WI38 (cell line): ENCODE measurements around the gene ABCG4.

Experiments used
- H3K4me3 ChIP-seq: 2 replicates; pipeline ENCODE4 v1.5.1; 2011; ENCODE audit warnings: low read depth, mild to moderate bottlenecking, control low read depth, low read length
- TF ChIP-seq, protein P1 (sequence below): IDR thresholded peaks from 2 replicates; pipeline ENCODE4 v1.5.1; 2012; ENCODE audit warnings: low read depth, mild to moderate bottlenecking, control low read depth, low read length

ABCG4 gene

DNA sequence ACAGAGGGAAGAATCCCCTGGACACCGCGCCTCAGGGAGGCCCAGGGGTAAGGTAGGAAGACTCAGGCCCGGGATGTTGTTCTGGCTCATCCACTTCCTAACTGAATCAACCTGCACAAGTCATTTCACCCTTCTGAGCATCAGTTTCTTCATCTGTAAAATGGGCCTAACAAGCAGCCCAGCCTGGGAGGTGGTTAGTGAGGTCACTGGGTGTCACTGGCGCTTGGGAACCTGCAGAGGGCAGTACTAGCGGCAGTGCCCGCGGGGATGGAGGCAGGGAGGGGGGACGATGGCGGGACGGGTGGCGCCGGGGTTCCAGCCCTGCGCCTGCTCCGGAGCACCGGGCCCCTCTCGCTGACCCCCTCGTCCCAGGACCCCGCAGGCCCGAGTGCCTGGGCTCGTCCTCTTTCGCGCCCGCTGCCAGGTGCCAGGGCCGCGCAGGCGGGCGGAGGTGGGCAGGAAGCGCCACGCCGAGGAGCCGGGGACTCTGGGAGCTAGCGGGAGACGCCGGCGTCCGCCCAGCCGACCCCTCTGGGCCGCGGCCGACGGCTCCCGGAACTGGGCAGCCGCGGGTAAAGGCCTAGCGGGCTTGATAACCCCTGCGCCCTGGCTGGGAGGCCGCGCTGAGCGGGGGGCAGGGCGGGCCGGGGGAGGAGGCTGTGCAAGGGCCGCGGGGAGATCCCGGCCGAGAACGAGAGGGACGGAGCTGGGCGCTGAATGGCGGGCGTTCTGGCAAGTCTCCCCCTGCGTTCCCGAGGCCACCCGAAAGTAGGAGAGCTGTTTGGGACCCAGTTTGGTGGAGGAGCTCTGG is 19.8 kb downstream of the ABCG4 start, which contains the start of gene NLRX1:
Gene NLRX1 (plus strand): TSS at position 255 of the 811 bp plus-strand sequence. CDS start 2,679 bp downstream, outside the sequence.
- H3K4me3 ChIP-seq = peak within 1 kb of the TSS; percentile 66
- TF ChIP-seq, protein P1, sequence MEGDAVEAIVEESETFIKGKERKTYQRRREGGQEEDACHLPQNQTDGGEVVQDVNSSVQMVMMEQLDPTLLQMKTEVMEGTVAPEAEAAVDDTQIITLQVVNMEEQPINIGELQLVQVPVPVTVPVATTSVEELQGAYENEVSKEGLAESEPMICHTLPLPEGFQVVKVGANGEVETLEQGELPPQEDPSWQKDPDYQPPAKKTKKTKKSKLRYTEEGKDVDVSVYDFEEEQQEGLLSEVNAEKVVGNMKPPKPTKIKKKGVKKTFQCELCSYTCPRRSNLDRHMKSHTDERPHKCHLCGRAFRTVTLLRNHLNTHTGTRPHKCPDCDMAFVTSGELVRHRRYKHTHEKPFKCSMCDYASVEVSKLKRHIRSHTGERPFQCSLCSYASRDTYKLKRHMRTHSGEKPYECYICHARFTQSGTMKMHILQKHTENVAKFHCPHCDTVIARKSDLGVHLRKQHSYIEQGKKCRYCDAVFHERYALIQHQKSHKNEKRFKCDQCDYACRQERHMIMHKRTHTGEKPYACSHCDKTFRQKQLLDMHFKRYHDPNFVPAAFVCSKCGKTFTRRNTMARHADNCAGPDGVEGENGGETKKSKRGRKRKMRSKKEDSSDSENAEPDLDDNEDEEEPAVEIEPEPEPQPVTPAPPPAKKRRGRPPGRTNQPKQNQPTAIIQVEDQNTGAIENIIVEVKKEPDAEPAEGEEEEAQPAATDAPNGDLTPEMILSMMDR = peak; percentile 87

DNA sequence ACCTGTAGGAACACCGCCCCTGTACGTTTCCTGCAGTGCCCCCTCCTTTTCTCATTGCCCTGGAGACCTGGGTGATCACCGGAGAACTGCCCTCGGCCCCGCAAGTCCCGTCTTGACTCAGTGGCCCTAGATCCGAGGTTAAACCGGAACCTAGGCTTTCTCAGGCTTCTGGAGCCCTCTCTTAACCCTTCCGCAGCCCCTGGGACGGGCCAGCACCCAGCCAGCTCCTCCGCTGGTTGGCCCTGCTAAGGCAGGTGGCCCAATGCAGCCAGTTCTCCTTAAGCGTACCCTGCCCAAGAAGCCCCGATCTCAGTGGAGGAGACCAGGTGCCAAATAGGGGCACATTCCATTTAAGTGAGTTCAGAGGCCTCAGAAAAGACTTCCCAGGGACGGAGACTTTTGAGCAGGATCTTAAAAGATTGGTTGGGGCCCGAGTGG is 20.4 kb downstream of the ABCG4 start:
- TF ChIP-seq, protein P1 = no peak
- peak overlapping the region; percentile 66 for H3K4me3 ChIP-seq

DNA sequence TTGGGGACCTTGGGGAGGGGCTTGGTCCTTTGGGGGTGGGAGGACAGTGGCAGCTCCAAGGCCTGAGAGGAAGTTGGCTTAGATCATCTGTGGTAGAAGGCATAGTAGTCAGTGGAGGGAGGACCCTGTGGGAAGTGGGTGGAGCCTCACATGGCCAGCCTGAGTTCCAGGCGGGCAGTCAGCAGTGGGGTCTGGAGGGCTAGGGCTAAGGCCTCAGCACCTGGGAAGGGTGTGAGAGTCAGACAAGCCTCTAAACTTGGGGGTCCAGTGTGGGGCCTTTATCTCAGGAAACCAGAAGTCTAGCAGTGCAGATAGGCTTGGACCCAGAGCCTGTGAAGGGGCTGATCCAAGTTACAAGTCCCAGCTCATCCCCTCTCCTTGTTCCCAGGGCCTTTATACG is 23.7 kb downstream of the ABCG4 start:
- H3K4me3 ChIP-seq = no peak overlapping the region

DNA sequence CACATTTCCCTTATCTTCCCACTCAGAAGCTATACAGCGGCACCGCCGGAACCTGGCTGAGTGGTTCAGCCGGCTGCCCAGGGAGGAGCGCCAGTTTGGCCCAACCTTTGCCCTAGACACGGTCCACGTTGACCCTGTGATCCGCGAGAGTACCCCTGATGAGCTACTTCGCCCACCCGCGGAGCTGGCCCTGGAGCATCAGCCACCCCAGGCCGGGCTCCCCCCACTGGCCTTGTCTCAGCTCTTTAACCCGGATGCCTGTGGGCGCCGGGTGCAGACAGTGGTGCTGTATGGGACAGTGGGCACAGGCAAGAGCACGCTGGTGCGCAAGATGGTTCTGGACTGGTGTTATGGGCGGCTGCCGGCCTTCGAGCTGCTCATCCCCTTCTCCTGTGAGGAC is 24.6 kb downstream of the ABCG4 start:
- no peak overlapping the region for H3K4me3 ChIP-seq
- TF ChIP-seq, protein P1 = no peak

More for the DNA sequence above, 23.7 kb downstream of the ABCG4 start:
- TF ChIP-seq, protein P1 = no peak

DNA sequence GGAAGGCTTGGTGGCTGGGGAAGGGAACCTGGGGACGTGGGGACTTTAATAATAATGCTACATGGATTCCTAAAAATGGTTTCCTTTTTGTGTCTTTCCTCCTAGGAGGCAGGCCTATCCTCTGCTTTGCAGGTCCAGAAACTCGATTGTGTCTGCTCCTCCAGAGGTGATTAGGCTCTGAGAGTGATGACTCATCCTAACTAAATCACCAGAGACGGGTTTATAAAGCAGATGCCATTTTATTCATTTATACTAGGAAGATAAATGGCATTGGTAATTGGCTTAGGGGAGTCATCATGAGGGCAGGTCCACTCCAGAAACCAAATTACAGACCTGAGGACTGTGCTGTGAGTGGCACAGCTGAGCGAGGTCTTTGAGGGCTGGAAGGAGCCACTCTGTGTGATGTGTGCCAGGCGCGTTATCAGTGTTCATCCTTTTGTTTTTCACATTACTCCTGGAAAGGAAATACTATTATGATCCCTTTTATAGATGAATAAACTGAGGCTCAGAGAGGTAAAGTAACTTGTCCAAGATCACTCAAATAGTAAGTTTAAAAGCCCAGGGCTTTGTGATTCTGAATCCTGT is 26.7 kb downstream of the ABCG4 start:
- TF ChIP-seq, protein P1 = no peak

DNA sequence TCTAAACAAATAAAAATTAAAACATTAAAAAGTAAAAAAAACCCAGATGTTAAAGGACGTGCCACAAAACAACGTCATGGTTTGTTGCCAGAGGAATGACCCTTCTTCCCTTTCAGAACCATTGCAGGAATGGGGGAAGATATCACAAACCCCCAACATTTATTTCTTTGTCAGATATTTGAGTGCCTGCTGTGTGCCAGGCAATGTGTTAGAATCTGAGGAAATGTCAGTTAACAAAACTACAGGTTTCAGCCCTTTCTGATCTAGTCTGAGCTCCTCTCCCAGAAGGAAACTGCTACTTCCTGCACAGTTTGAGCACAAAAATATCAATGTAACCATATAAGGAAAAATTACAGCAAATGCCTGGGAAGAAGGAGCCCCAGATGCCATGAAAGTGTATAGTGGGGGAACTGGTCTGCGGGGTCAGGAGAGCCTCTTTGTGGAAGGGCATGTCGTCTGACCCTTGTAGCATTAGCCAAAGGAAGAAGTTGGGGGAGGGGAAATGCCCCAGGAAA is 29.4 kb downstream of the ABCG4 start:
- no peak overlapping the region for H3K4me3 ChIP-seq
- TF ChIP-seq, protein P1 = no peak

More for the DNA sequence above, 26.7 kb downstream of the ABCG4 start:
- H3K4me3 ChIP-seq = no peak overlapping the region

DNA sequence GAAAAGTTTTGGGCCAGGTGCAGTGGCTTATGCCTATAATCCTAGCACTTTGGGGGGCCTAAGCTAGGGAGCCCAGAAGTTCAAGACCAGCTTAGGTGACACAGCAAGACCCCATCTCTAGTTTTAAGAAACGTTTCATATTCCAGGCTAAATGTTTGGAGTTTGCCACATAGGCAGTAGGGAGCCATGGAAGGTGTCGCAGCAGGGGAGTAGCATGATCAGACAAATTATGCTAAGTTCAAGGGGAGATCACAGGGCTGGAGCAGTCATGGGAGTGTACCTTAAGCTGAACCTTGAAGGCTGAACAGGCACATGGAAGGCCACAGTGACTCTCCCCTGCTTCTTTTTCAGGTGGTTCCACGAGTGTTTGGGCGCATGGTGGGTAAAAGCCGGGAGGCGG is 30.5 kb downstream of the ABCG4 start:
- TF ChIP-seq, protein P1 = no peak
- H3K4me3 ChIP-seq = no peak overlapping the region
